ENCODE data around the gene MRS2. TPM values are rescaled to one million over a fixed set of nuclear protein-coding genes. Genes with fewer than 3 reads are reported as not detected.
"Not testable (repeated sequence)": the region's sequence is repeated elsewhere in the genome, so short reads cannot be mapped to it uniquely, and the experiment has no call there.

Gene MRS2
- polyA plus RNA-seq, 6 donors from 2014 or later = 17.3 to 31.6 (median 19.3) TPM

- Mint-ChIP-seq H3K36me3 (peaks cover 7 to 8% of the 10 kb centered on the region in 2 donors), H3K4me1 (peaks cover 0 to 5% (median 3%) of the 10 kb centered on the region in 3 donors), H3K27ac (no peak overlapping the region), H3K4me3 (no peak overlapping the region), H3K9me3 (peaks cover 5 to 18% (median 9%) of the 10 kb centered on the region in 7 donors), H3K27me3 (peaks cover 52 to 76% (median 61%) of the 10 kb centered on the region in 3 donors)
- DNase-seq (no peak), ATAC-seq (ENCODE audit: low read depth in 2 of 2) (no peak)
Measured at GRCh38 chr6:24396824-24397223, 5.9 kb upstream of the MRS2 start.

- no peak overlapping the region for H3K27ac Mint-ChIP-seq
Measured at GRCh38 chr6:24397631-24398030, 5.1 kb upstream of the MRS2 start.

GRCh38 chr6:24400045-24401039 lies 2.4 kb upstream of the MRS2 start:
- peaks cover 5 to 18% (median 9%) of the 10 kb centered on the region in 7 donors for H3K9me3 Mint-ChIP-seq
- H3K4me3 Mint-ChIP-seq = peak overlapping the region in 6 of 8 donors; percentile 10 to 72 (median 46)
- peaks cover 42 to 52% (median 43%) of the 10 kb centered on the region in 3 donors for H3K27me3 Mint-ChIP-seq
- peaks cover 16 to 17% (median 16%) of the 10 kb centered on the region in 3 donors for H3K4me1 Mint-ChIP-seq
- H3K36me3 Mint-ChIP-seq; ATAC-seq (ENCODE audit: low read depth in 2 of 2); DNase-seq: not testable (repeated sequence)
- H3K27ac Mint-ChIP-seq = peak overlapping the region; percentile 16 to 89 (median 67)

More at GRCh38 chr6:24397631-24398030, 5.1 kb upstream of the MRS2 start:
- Mint-ChIP-seq H3K36me3 (peaks cover 7 to 8% of the 10 kb centered on the region in 2 donors), H3K4me1 (peaks cover 0 to 8% (median 5%) of the 10 kb centered on the region in 3 donors), H3K9me3 (peaks cover 5 to 18% (median 9%) of the 10 kb centered on the region in 7 donors), H3K27me3 (peaks cover 52 to 76% (median 57%) of the 10 kb centered on the region in 3 donors), H3K4me3 (peak overlapping the region in 1 of 8 donors; percentile 16)
- DNase-seq = no peak
- ATAC-seq (ENCODE audit: low read depth in 2 of 2) = no peak

GRCh38 chr6:24401458-24401857 lies 1.3 kb upstream of the MRS2 start:
- H3K4me1 Mint-ChIP-seq = peaks cover 16 to 18% (median 17%) of the 10 kb centered on the region in 3 donors
- DNase-seq = no peak
- H3K27ac Mint-ChIP-seq = no peak overlapping the region
- peaks cover 2 to 14% (median 5%) of the 10 kb centered on the region in 7 donors for H3K9me3 Mint-ChIP-seq
- H3K4me3 Mint-ChIP-seq = peak overlapping the region in 2 of 8 donors; percentile 44 to 98
- ATAC-seq (ENCODE audit: low read depth in 2 of 2) = no peak
- H3K36me3 Mint-ChIP-seq = peaks cover 3 to 7% of the 10 kb centered on the region in 2 donors
- peaks cover 36 to 42% (median 36%) of the 10 kb centered on the region in 3 donors for H3K27me3 Mint-ChIP-seq

GRCh38 chr6:24403501-24403824 lies 727 bp downstream of the MRS2 start:
- Mint-ChIP-seq H3K27me3 (peaks cover 16 to 24% (median 18%) of the 10 kb centered on the region in 3 donors), H3K36me3 (no peaks in the 10 kb centered on the region), H3K4me3 (peak overlapping the region; percentile 92 to 99 (median 97)), H3K4me1 (peaks cover 16 to 20% (median 17%) of the 10 kb centered on the region in 3 donors), H3K9me3 (no peaks in the 10 kb centered on the region), H3K27ac (peak overlapping the region; percentile 67 to 95 (median 86))
- ATAC-seq (ENCODE audit: low read depth in 2 of 2) = no peak
- no peak for DNase-seq

- H3K9me3 Mint-ChIP-seq = no peaks in the 10 kb centered on the region
- DNase-seq (no peak), ATAC-seq (ENCODE audit: low read depth in 2 of 2) (no peak)
- peak overlapping the region in 1 of 8 donors; percentile 37 for H3K4me3 Mint-ChIP-seq
- H3K36me3 Mint-ChIP-seq = no peaks in the 10 kb centered on the region
- H3K4me1 Mint-ChIP-seq = peaks cover 16 to 19% (median 17%) of the 10 kb centered on the region in 3 donors
- peaks cover 1 to 7% (median 6%) of the 10 kb centered on the region in 3 donors for H3K27me3 Mint-ChIP-seq
- peak overlapping the region in 1 of 6 donors; percentile 39 for H3K27ac Mint-ChIP-seq
Measured at GRCh38 chr6:24405262-24405661, 2.5 kb downstream of the MRS2 start.

GRCh38 chr6:24408719-24409410 lies 6.1 kb downstream of the MRS2 start:
- Mint-ChIP-seq H3K9me3 (no peaks in the 10 kb centered on the region), H3K27ac (peak overlapping the region in 1 of 6 donors; percentile 26), H3K4me3 (no peak overlapping the region), H3K27me3 (no peaks in the 10 kb centered on the region), H3K36me3 (peaks cover 14% of the 10 kb centered on the region in 2 donors), H3K4me1 (peaks cover 5 to 10% (median 7%) of the 10 kb centered on the region in 3 donors)
- no peak for DNase-seq
- ATAC-seq (ENCODE audit: low read depth in 2 of 2) = no peak

GRCh38 chr6:24410622-24411021 lies 7.9 kb downstream of the MRS2 start:
- H3K36me3 Mint-ChIP-seq = peaks cover 14 to 20% of the 10 kb centered on the region in 2 donors
- DNase-seq (no peak), ATAC-seq (ENCODE audit: low read depth in 2 of 2) (no peak)
- H3K27me3 Mint-ChIP-seq = no peaks in the 10 kb centered on the region
- H3K9me3 Mint-ChIP-seq = no peaks in the 10 kb centered on the region
- no peak overlapping the region for H3K4me3 Mint-ChIP-seq
- H3K4me1 Mint-ChIP-seq = peaks cover 0 to 6% (median 2%) of the 10 kb centered on the region in 3 donors
- H3K27ac Mint-ChIP-seq = peak overlapping the region in 2 of 6 donors; percentile 39 to 78

- no peak overlapping the region for H3K27ac Mint-ChIP-seq
- H3K4me1 Mint-ChIP-seq = peaks cover 0 to 6% (median 0%) of the 10 kb centered on the region in 3 donors
- ATAC-seq (ENCODE audit: low read depth in 2 of 2) (no peak), DNase-seq (no peak)
- H3K4me3 Mint-ChIP-seq = no peak overlapping the region
- H3K36me3 Mint-ChIP-seq = peaks cover 20 to 24% of the 10 kb centered on the region in 2 donors
- no peaks in the 10 kb centered on the region for H3K9me3 Mint-ChIP-seq
- no peaks in the 10 kb centered on the region for H3K27me3 Mint-ChIP-seq
Measured at GRCh38 chr6:24412294-24412693, 9.6 kb downstream of the MRS2 start.

GRCh38 chr6:24414531-24414930 lies 11.8 kb downstream of the MRS2 start:
- not testable (repeated sequence) for H3K4me3 Mint-ChIP-seq; ATAC-seq (ENCODE audit: low read depth in 2 of 2); DNase-seq; H3K4me1 Mint-ChIP-seq; H3K27me3 Mint-ChIP-seq; H3K27ac Mint-ChIP-seq; H3K9me3 Mint-ChIP-seq
- H3K36me3 Mint-ChIP-seq = peaks cover 24 to 28% of the 10 kb centered on the region in 2 donors

- ATAC-seq (ENCODE audit: low read depth in 2 of 2) = no peak
- H3K36me3 Mint-ChIP-seq = peaks cover 35 to 38% of the 10 kb centered on the region in 2 donors
- DNase-seq = no peak
- H3K4me1 Mint-ChIP-seq = peaks cover 0 to 3% (median 0%) of the 10 kb centered on the region in 3 donors
- no peak overlapping the region for H3K27ac Mint-ChIP-seq
- no peak overlapping the region for H3K4me3 Mint-ChIP-seq
- no peaks in the 10 kb centered on the region for H3K9me3 Mint-ChIP-seq
- no peaks in the 10 kb centered on the region for H3K27me3 Mint-ChIP-seq
Measured at GRCh38 chr6:24415753-24416152, 13.0 kb downstream of the MRS2 start.

- ATAC-seq (ENCODE audit: low read depth in 2 of 2) = no peak
- Mint-ChIP-seq H3K27ac (no peak overlapping the region), H3K27me3 (no peaks in the 10 kb centered on the region), H3K4me1 (no peaks in the 10 kb centered on the region), H3K4me3 (no peak overlapping the region), H3K36me3 (peaks cover 30 to 31% of the 10 kb centered on the region in 2 donors), H3K9me3 (no peaks in the 10 kb centered on the region)
- DNase-seq = no peak
Measured at GRCh38 chr6:24419526-24419925, 16.8 kb downstream of the MRS2 start.

GRCh38 chr6:24425091-24425490 lies 22.4 kb downstream of the MRS2 start:
- no peak for ATAC-seq (ENCODE audit: low read depth in 2 of 2)
- no peaks in the 10 kb centered on the region for H3K9me3 Mint-ChIP-seq
- peak overlapping the region in 1 of 6 donors; percentile 55 for H3K27ac Mint-ChIP-seq
- H3K4me1 Mint-ChIP-seq = no peaks in the 10 kb centered on the region
- H3K36me3 Mint-ChIP-seq = peaks cover 20 to 22% of the 10 kb centered on the region in 2 donors
- no peak for DNase-seq
- H3K27me3 Mint-ChIP-seq = no peaks in the 10 kb centered on the region
- no peak overlapping the region for H3K4me3 Mint-ChIP-seq
